ENCODE results near the gene ZPBP2. TPM values are rescaled to one million over a fixed set of nuclear protein-coding genes. Genes with fewer than 3 reads are reported as not detected.
"Not testable (repeated sequence)": the region's sequence is repeated elsewhere in the genome, so short reads cannot be mapped to it uniquely, and the experiment has no call there.

Gene ZPBP2
- total RNA-seq, 1 experiment from 2014 or later: not detected

DNA sequence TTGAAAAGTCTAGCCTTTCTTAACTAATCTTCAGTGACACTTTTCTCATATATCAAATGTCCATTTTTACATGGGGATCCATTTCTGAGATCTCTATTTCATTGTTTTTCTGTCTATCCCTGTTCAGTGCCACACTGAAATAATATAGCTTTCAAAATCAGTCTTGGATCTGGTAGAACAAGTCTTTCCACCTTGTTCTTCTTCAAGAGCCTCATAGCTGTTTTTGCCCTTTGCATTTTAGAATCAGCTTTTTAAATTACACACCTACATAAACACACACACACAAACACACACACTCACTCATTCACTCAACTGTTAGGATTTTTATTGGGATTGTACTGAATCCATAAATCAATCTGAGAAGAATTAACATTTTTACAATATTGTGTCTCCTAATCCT is 31.2 kb downstream of the ZPBP2 start:
- Histone ChIP-seq H3K27me3 (ENCODE audit: insufficient read depth, low read length) (no peaks in the 10 kb centered on the region), H3K79me2 (ENCODE audit: insufficient read depth, low read length) (no peaks in the 10 kb centered on the region), H3K36me3 (ENCODE audit: control insufficient read depth in 1 of 2, insufficient read depth in 2 of 2, low read length in 2 of 2) (no peaks in the 10 kb centered on the region), H3K4me2 (ENCODE audit: low read length) (no peak overlapping the region), H3K9me2 (ENCODE audit: insufficient read depth) (no peaks in the 10 kb centered on the region), H3K9me3 (ENCODE audit: control insufficient read depth in 1 of 2, insufficient read depth in 1 of 2, low read depth in 1 of 2, low read length in 2 of 2) (no peaks in the 10 kb centered on the region), H3K4me1 (ENCODE audit: control insufficient read depth in 1 of 2, insufficient read depth in 2 of 2, low read length in 2 of 2) (no peaks in the 10 kb centered on the region), H2AFZ (ENCODE audit: low read depth, low read length, poor library complexity, severe bottlenecking) (no peak overlapping the region), H3K4me3 (replicated peaks in 1 of 2; ENCODE audit: low read depth in 1 of 2, low read length in 2 of 2) (no peak overlapping the region), H3K27ac (ENCODE audit: low read depth, low read length) (no peak overlapping the region), H3K9ac (ENCODE audit: low read length) (no peak overlapping the region), H4K20me1 (ENCODE audit: insufficient read depth) (no peaks in the 10 kb centered on the region)
- ChIA-PET CTCF (no interaction called here), RAD21 (ENCODE audit: low non-redundant PET in 1 of 2, low total read pairs in 2 of 2, uncharacterized antibody in 2 of 2, unreplicated experiment in 2 of 2) (no interaction called here), POLR2A (interaction anchor here (0.7 kb wide), 1 partner anchor 45 kb away, joined by 3 read pairs; no protein-coding TSS in a partner anchor)
- no peak for TF ChIP-seq EGR1 (IDR thresholded peaks at IDR 0.05; ENCODE audit: low read depth)
- TF ChIP-seq ZNF274 (IDR thresholded peaks at IDR 0.05; ENCODE audit: low read depth, low read length): no peak
- TF ChIP-seq, protein P1, sequence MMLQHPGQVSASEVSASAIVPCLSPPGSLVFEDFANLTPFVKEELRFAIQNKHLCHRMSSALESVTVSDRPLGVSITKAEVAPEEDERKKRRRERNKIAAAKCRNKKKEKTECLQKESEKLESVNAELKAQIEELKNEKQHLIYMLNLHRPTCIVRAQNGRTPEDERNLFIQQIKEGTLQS (IDR thresholded peaks at IDR 0.05): no peak
- no peak for TF ChIP-seq TCF7L2 (IDR thresholded peaks at IDR 0.05; ENCODE audit: borderline replicate concordance, extremely low read depth, insufficient read depth, insufficient read length)
- TF ChIP-seq ELF1 (IDR thresholded peaks at IDR 0.05; ENCODE audit: borderline replicate concordance, low read depth): no peak
- TF ChIP-seq, protein P2, sequence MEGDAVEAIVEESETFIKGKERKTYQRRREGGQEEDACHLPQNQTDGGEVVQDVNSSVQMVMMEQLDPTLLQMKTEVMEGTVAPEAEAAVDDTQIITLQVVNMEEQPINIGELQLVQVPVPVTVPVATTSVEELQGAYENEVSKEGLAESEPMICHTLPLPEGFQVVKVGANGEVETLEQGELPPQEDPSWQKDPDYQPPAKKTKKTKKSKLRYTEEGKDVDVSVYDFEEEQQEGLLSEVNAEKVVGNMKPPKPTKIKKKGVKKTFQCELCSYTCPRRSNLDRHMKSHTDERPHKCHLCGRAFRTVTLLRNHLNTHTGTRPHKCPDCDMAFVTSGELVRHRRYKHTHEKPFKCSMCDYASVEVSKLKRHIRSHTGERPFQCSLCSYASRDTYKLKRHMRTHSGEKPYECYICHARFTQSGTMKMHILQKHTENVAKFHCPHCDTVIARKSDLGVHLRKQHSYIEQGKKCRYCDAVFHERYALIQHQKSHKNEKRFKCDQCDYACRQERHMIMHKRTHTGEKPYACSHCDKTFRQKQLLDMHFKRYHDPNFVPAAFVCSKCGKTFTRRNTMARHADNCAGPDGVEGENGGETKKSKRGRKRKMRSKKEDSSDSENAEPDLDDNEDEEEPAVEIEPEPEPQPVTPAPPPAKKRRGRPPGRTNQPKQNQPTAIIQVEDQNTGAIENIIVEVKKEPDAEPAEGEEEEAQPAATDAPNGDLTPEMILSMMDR (IDR thresholded peaks at IDR 0.05 in 2 of 3, conservative IDR thresholded peaks at IDR 0.05 in 1 of 3; ENCODE audit: borderline replicate concordance in 1 of 3, insufficient read depth in 1 of 3, low read depth in 2 of 3, low read length in 2 of 3): no peak
- TF ChIP-seq CEBPB (IDR thresholded peaks at IDR 0.05; ENCODE audit: low read depth): no peak
- no peak for TF ChIP-seq YY1 (IDR thresholded peaks at IDR 0.05; ENCODE audit: extremely low read depth, insufficient replicate concordance, low read depth, low read length)
- no peak for TF ChIP-seq EZH2phosphoT487 (IDR thresholded peaks at IDR 0.05; ENCODE audit: borderline replicate concordance)
- TF ChIP-seq POLR2AphosphoS5 (IDR thresholded peaks at IDR 0.05; ENCODE audit: low read depth, low read length): no peak
- TF ChIP-seq SIN3A (IDR thresholded peaks at IDR 0.05; ENCODE audit: low read depth): no peak
- TF ChIP-seq SP1 (IDR thresholded peaks at IDR 0.05; ENCODE audit: low read depth): no peak
- TF ChIP-seq JUND (IDR thresholded peaks at IDR 0.05): no peak
- TF ChIP-seq, protein P3, sequence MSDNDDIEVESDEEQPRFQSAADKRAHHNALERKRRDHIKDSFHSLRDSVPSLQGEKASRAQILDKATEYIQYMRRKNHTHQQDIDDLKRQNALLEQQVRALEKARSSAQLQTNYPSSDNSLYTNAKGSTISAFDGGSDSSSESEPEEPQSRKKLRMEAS (IDR thresholded peaks at IDR 0.05): no peak
- BruUV-seq (replicated peaks): no TSS peak
- intact Hi-C loops (cut with micrococcal nuclease): no loop called here
- ATAC-seq (no peak), DNase-seq (ENCODE audit: low read depth, low spot score) (no peak)

DNA sequence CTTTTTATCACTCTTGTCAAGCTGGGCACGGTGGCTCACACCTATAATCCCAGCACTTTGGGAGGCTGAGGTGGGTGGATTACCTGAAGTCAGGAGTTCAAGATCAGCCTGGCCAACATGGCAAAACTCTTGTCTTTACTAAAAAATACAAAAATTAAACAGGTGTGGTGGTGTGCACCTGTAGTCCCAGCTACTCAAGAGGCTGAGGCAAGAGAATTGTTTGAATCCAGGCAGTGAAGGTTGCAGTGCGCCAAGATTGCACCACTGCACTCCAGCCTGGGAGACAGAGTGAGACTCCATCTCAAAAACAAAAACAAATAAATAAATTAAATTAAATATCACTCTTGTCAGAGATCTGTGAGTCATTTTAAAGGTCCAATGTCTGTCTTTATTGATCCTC is 34.0 kb downstream of the ZPBP2 start:
- H3K27ac ChIP-seq (ENCODE audit: low read depth, low read length); H3K4me2 ChIP-seq (ENCODE audit: low read length); H3K4me1 ChIP-seq (ENCODE audit: control insufficient read depth in 1 of 2, insufficient read depth in 2 of 2, low read length in 2 of 2); H3K36me3 ChIP-seq (ENCODE audit: control insufficient read depth in 1 of 2, insufficient read depth in 2 of 2, low read length in 2 of 2); DNase-seq (ENCODE audit: low read depth, low spot score); H3K9me2 ChIP-seq (ENCODE audit: insufficient read depth); H2AFZ ChIP-seq (ENCODE audit: low read depth, low read length, poor library complexity, severe bottlenecking); H3K4me3 ChIP-seq (replicated peaks in 1 of 2; ENCODE audit: low read depth in 1 of 2, low read length in 2 of 2); CTCF ChIA-PET; H3K9ac ChIP-seq (ENCODE audit: low read length); H4K20me1 ChIP-seq (ENCODE audit: insufficient read depth); POLR2A ChIA-PET; RAD21 ChIA-PET (ENCODE audit: low non-redundant PET in 1 of 2, low total read pairs in 2 of 2, uncharacterized antibody in 2 of 2, unreplicated experiment in 2 of 2); H3K27me3 ChIP-seq (ENCODE audit: insufficient read depth, low read length); H3K79me2 ChIP-seq (ENCODE audit: insufficient read depth, low read length); ATAC-seq; intact Hi-C loops (cut with micrococcal nuclease); BruUV-seq (replicated peaks); H3K9me3 ChIP-seq (ENCODE audit: control insufficient read depth in 1 of 2, insufficient read depth in 1 of 2, low read depth in 1 of 2, low read length in 2 of 2): not testable (repeated sequence)

Measured in HCT116 (cell line).